Measurements from ENCODE around the gene CSRNP3. TPM values are rescaled to one million over a fixed set of nuclear protein-coding genes. Genes with fewer than 3 reads are reported as not detected.

Gene CSRNP3
- total RNA-seq, 1 experiment from 2014 or later, result 39.5 TPM

DNA sequence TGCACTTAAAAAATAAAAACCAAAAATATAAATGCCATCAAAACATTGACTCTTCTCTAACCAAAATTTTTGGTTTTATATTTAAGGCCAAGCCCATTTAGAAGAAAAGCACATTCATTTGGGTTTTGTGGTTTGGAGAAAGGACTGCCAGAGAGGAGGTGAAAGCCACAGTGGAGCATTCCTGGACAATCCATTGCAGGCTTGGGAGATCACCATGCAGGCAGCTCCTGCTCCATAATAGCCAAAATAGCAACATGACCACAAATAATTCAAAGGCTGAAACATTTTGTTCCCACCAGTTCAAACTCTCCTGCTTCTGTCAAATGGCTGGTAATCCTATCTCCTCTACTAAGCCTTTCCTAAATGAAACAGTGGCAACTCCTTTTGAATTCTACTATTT lies 251.0 kb downstream of the CSRNP3 start:
- no peak for TF ChIP-seq EZH2 (IDR thresholded peaks at IDR 0.05; ENCODE audit: borderline replicate concordance, low read depth, low read length, poor library complexity, severe bottlenecking)
- TF ChIP-seq, protein P1, sequence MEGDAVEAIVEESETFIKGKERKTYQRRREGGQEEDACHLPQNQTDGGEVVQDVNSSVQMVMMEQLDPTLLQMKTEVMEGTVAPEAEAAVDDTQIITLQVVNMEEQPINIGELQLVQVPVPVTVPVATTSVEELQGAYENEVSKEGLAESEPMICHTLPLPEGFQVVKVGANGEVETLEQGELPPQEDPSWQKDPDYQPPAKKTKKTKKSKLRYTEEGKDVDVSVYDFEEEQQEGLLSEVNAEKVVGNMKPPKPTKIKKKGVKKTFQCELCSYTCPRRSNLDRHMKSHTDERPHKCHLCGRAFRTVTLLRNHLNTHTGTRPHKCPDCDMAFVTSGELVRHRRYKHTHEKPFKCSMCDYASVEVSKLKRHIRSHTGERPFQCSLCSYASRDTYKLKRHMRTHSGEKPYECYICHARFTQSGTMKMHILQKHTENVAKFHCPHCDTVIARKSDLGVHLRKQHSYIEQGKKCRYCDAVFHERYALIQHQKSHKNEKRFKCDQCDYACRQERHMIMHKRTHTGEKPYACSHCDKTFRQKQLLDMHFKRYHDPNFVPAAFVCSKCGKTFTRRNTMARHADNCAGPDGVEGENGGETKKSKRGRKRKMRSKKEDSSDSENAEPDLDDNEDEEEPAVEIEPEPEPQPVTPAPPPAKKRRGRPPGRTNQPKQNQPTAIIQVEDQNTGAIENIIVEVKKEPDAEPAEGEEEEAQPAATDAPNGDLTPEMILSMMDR (conservative IDR thresholded peaks at IDR 0.05; ENCODE audit: low read depth, low read length), result no peak
- Histone ChIP-seq H3K4me3 (ENCODE audit: low read depth, low read length, poor library complexity, severe bottlenecking) (no peak overlapping the region), H3K4me1 (ENCODE audit: insufficient read depth, low read length, poor library complexity, severe bottlenecking) (no peaks in the 10 kb centered on the region), H3K36me3 (ENCODE audit: insufficient read depth, low read length, poor library complexity, severe bottlenecking) (no peaks in the 10 kb centered on the region), H3K27me3 (replicated peaks; ENCODE audit: insufficient read depth, low read depth, low read length, poor library complexity) (no peaks in the 10 kb centered on the region), H3K27ac (ENCODE audit: low read depth, low read length, poor library complexity, severe bottlenecking) (no peak overlapping the region), H3K9me3 (ENCODE audit: low read depth, low read length, poor library complexity, severe bottlenecking) (no peaks in the 10 kb centered on the region)
- intact Hi-C loops (cut with micrococcal nuclease; ENCODE audit: unreplicated experiment), result no loop called here
- no peak for DNase-seq (ENCODE audit: low spot score)
- BruUV-seq (replicated peaks), result no TSS peak
- POLR2A ChIA-PET (ENCODE audit: low non-redundant PET), result no interaction called here
- CTCF ChIA-PET, result no interaction called here

DNA sequence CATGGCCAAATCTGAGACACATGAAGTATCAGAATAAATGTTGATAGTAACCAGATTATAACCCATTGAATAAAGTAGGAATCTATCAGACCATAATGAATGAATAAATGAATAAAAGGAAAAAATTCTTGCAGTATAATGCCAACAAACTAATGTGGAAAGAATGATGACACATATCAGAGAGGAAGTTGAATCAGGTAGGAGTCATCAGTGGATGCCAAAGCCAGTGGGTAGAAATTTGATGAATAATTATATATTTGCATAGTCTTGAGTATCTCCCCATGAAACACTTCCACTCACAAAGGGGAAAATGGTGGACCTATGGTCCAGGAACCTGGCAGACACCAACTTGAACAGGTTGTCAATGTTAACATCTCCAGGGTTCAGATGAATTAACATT lies 255.9 kb downstream of the CSRNP3 start:
- H3K9me3 ChIP-seq (ENCODE audit: low read depth, low read length, poor library complexity, severe bottlenecking), result no peaks in the 10 kb centered on the region
- no peaks in the 10 kb centered on the region for H3K27me3 ChIP-seq (replicated peaks; ENCODE audit: insufficient read depth, low read depth, low read length, poor library complexity)
- ChIA-PET POLR2A (ENCODE audit: low non-redundant PET) (no interaction called here), CTCF (no interaction called here)
- H3K36me3 ChIP-seq (ENCODE audit: insufficient read depth, low read length, poor library complexity, severe bottlenecking), result no peaks in the 10 kb centered on the region
- TF ChIP-seq EZH2 (IDR thresholded peaks at IDR 0.05; ENCODE audit: borderline replicate concordance, low read depth, low read length, poor library complexity, severe bottlenecking), result no peak
- TF ChIP-seq, protein P1 (conservative IDR thresholded peaks at IDR 0.05; ENCODE audit: low read depth, low read length), result no peak
- H3K27ac ChIP-seq (ENCODE audit: low read depth, low read length, poor library complexity, severe bottlenecking), result no peak overlapping the region
- no peak overlapping the region for H3K4me3 ChIP-seq (ENCODE audit: low read depth, low read length, poor library complexity, severe bottlenecking)
- peak; percentile 32 for DNase-seq (ENCODE audit: low spot score)
- H3K4me1 ChIP-seq (ENCODE audit: insufficient read depth, low read length, poor library complexity, severe bottlenecking), result no peaks in the 10 kb centered on the region
- no TSS peak for BruUV-seq (replicated peaks)
- intact Hi-C loops (cut with micrococcal nuclease; ENCODE audit: unreplicated experiment), result no loop called here

Other genes starting within 250 kb of the CSRNP3 start
- gene SCN2A, start 230.3 kb upstream of the CSRNP3 start, total RNA-seq (2021), result 0.73 and 0.79 TPM in 2 replicates